Prostate gland (tissue), 2 donors: ENCODE results near the gene SORBS1.

ENCODE experiments used
- POLR2A ChIP-seq: fragments of 450-650 bp; IDR thresholded peaks from one replicate; pipeline ENCODE4 v1.6.1; 2016; ENCODE audit warnings: antibody characterized with exemption, mild to moderate bottlenecking
- POLR2AphosphoS5 ChIP-seq: sonication (generic); formaldehyde crosslinking; IDR thresholded peaks from one replicate; pipeline ENCODE4 v1.6.1; 2017; ENCODE audit warnings: antibody characterized with exemption
- TF ChIP-seq, protein P1 (sequence below), 4 experiments: fragments of 200-600 bp in 2 of 4; fragments of 450-650 bp in 2 of 4; sonication (generic) in 2 of 4; IDR thresholded peaks; 1 replicate in 3 of 4; 2 replicates in 1 of 4; pipeline ENCODE4 v1.5.1; 2016 to 2019; ENCODE audit warnings: antibody characterized with exemption in 4 of 4, mild to moderate bottlenecking in 2 of 4, moderate library complexity in 2 of 4

GRCh38 chr10:95451150-95451549 is 110.0 kb downstream of the SORBS1 start:
- TF ChIP-seq POLR2A (no peak), POLR2AphosphoS5 (peak; percentile 68)
- TF ChIP-seq, protein P1, sequence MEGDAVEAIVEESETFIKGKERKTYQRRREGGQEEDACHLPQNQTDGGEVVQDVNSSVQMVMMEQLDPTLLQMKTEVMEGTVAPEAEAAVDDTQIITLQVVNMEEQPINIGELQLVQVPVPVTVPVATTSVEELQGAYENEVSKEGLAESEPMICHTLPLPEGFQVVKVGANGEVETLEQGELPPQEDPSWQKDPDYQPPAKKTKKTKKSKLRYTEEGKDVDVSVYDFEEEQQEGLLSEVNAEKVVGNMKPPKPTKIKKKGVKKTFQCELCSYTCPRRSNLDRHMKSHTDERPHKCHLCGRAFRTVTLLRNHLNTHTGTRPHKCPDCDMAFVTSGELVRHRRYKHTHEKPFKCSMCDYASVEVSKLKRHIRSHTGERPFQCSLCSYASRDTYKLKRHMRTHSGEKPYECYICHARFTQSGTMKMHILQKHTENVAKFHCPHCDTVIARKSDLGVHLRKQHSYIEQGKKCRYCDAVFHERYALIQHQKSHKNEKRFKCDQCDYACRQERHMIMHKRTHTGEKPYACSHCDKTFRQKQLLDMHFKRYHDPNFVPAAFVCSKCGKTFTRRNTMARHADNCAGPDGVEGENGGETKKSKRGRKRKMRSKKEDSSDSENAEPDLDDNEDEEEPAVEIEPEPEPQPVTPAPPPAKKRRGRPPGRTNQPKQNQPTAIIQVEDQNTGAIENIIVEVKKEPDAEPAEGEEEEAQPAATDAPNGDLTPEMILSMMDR (IDR thresholded peaks at IDR 0.05), result no peak
